Activated CD8-positive, alpha-beta memory T cell treated with anti-CD3 and anti-CD28 coated beads for 24 hours (primary cell): Measurements from ENCODE around the gene TNFRSF6B.
A peak's percentile ranks its signal among the peaks of the same experiment; 100 is the strongest.
"Not testable (repeated sequence)": the region's sequence is repeated elsewhere in the genome, so short reads cannot be mapped to it uniquely, and the experiment has no call there.

Experiments used
- DNase-seq: peaks from one replicate; pipeline ENCODE4 v3.0.0-alpha.2; 2020

TNFRSF6B gene

GRCh38 chr20:63711085-63711645, 14.7 kb downstream of the TNFRSF6B start:
- DNase-seq: no peak

DNA sequence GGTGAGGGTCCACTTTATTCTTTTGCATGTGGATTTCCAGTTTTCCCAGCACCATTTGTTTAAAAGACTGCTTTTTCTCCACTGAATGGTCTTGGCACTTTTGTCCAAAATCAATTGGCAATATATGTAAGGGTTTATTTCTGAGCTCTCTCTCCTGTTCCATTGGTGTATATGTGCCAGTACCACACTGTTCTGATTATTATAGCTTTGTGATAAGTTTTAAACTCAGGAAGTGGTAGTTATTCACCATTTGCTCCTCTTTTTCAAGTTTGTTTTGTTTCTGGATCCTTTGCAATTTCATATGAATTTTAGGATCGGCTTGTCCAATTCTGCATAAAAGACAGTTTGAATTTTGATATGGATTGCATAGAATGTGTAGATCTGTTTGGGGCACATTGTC, 15.7 kb downstream of the TNFRSF6B start:
- DNase-seq: no peak

DNA sequence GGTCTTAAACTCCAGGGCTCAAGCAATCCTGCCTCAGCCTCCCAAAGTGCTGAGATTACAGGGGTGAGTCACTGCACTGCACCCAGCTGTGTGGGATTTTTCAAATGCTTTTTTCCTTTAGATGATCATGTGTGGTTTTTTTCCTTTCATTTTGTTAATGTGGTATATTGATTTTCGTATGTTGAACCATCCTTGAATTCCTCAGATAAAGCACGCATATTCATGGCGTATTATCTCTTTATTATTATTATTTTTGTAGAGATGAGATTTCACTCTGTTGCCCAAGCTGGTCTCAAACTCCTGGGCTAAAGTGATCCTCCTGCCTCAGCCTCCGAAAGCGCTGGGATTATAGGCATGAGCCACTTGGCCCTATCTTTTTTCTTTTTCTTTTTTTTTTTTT, 18.4 kb downstream of the TNFRSF6B start:
- no peak for DNase-seq

DNA sequence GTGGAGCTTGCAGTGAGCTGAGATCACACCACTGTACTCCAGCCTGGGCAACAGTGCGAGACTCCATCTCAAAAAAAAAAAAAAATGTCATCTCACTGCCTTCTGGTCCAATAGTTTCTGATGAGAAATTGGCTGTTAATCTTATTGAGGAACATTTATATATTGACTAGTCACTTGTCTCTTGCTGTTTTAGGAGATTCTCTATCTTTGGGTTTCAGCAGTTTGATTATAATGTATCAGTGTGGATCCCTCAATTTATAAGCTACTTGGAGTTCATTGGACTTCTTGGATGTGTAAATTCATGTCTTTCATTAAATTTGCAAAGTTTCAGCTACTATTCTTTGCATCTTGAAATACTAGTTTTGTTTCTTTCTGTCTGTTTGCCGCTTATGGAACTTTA, 22.5 kb downstream of the TNFRSF6B start:
- no peak for DNase-seq

DNA sequence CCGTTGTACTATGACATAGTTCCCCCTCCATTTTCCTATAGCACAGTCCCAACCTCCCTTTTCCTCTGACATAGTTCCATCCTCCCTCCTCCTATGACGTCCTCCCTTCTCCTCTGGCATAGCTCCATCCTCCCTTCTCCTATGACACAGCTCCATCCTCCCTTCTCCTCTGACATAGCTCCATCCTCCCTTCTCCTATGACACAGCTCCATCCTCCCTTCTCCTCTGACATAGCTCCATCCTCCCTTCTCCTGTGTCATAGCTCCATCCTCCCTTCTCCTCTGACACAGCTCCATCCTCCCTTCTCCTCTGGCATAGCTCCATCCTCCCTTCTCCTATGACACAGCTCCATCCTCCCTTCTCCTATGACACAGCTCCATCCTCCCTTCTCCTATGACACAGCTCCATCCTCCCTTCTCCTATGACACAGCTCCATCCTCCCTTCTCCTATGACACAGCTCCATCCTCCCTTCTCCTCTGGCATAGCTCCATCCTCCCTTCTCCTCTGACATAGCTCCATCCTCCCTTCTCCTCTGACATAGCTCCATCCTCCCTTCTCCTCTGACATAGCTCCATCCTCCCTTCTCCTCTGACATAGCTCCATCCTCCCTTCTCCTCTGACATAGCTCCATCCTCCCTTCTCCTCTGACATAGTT, 26.6 kb downstream of the TNFRSF6B start:
- DNase-seq: not testable (repeated sequence)

DNA sequence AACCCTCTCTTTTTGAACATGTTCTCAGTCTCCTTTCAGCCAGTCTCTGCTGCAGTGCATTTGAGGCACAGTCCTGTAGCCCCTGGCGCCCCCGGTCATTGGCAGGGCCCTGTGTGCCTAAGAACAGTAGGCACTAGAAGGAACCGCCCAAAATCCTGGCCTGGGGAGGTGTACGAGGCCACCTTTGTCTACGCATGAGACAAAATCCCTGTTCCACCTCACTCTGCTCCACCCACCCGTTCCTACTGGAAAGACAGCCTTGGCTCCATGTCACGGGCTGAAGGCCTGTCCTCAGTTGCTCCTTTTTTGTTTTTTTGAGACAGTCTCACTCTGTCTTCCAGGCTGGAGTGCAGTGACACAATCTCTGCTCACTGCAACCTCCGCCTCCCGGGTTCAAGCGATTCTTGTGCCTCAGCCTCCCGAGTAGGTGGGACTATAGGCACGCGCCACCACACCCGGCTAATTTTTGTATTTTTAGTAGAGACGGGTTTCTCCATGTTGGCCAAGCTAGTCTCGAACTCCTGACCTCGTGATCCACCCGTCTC, 33.8 kb downstream of the TNFRSF6B start:
- DNase-seq: not testable (repeated sequence)

DNA sequence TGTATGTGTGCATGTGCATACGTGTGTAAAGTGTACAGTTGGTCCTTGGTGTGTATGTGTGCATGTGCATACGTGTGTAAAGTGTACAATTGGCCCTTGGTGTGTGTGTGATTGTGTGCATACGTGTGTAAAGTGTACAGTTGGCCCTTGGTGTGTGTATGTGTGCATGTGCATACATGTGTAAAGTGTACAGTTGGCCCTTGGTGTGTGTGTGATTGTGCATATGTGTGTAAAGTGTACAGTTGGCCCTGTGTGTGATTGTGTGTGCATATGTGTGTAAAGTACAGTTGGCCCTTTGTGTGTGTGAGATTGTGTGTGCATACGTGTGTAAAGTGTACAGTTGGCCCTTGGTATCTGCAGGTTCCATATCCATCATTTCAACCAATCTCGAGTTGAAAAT, 35.0 kb downstream of the TNFRSF6B start:
- no peak for DNase-seq

DNA sequence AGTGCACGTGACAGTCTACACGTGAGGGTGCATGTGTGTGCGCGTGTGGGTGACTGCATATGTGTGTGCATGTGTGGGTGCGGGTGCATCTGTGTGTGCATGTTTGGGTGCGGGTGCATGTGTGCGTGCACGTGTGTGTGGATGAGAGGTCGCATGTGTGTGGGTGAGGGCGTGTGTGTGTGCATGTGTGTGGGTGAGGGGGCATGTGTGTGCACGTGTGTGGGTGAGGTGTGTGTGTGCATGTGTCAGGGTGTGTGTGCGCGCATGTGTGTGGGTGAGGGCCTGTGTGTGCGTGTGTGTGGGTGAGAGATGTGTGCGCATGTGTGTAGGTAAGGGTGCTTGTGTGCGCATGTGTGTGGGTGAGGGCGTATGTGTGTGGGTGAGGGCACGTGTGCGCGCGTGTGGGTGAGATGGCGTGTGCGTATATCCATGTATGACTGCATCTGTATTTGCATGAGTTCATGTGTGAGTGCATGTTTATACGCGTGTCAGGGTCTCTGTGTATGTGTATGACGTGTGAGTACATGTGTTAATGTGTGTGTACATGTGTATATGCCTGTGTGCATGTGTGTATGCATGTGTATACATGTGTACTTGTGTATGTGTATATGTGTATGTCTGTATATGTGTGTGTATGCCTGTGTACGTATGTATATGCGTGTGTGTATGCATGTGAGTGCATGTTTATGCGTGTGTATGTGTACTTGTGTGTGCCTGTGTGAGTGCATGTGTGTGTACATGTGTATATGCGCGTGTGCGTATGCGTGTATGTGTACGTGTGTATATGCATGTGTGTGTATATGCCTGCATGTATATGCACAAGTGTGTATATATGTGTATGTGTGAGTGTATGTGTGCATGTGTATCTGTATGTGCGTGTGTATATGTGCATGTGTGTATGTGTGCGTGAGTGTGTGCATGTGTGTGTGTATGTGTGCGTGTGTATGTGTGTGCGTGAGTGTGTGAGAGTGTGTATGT, 36.0 kb downstream of the TNFRSF6B start:
- no peak for DNase-seq

DNA sequence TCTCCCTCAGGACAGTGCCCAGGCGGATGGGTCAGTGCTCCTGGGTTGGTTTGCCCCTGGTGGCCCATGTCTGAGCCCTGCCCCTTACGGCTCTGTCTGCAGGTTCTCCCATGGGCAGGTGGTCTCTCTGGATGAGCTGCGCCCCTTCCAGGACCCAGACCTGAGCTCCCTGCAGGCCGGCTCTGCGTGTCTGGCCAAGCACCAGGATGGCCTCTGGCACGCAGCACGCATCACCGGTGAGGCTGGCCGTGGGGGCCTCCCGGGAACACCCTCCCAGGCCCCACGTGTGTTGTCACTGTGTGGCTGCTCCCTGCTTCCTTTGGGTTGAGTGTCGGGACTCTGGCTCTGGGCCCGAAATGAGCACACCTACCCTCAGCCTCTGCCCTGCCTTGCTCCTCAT, 36.7 kb downstream of the TNFRSF6B start:
- DNase-seq: no peak

DNA sequence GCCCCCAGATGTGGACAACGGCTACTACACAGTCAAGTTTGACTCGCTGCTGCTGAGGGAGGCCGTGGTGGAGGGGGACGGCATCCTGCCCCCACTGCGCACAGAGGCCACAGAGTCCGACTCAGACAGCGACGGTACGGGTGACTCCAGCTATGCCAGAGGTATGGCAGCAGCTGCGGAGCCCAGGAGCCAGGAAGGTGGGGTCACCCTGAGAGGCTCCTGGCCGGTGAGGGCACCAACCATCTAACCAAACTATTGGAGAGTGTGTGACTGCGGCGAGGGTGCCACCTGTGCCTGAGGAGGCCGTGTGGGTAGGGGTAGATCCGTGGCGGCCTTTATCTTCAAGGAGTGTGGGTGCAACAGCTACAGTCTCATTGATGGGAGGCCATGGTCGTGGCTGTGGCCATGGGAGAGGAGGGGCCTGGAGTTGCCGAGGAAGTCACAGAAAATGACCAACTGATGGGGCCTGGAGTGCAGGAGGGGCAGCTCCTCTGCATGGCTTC, 37.2 kb downstream of the TNFRSF6B start:
- no peak for DNase-seq

- DNase-seq: no peak
Observed at GRCh38 chr20:63734111-63734945, 37.9 kb downstream of the TNFRSF6B start.

DNA sequence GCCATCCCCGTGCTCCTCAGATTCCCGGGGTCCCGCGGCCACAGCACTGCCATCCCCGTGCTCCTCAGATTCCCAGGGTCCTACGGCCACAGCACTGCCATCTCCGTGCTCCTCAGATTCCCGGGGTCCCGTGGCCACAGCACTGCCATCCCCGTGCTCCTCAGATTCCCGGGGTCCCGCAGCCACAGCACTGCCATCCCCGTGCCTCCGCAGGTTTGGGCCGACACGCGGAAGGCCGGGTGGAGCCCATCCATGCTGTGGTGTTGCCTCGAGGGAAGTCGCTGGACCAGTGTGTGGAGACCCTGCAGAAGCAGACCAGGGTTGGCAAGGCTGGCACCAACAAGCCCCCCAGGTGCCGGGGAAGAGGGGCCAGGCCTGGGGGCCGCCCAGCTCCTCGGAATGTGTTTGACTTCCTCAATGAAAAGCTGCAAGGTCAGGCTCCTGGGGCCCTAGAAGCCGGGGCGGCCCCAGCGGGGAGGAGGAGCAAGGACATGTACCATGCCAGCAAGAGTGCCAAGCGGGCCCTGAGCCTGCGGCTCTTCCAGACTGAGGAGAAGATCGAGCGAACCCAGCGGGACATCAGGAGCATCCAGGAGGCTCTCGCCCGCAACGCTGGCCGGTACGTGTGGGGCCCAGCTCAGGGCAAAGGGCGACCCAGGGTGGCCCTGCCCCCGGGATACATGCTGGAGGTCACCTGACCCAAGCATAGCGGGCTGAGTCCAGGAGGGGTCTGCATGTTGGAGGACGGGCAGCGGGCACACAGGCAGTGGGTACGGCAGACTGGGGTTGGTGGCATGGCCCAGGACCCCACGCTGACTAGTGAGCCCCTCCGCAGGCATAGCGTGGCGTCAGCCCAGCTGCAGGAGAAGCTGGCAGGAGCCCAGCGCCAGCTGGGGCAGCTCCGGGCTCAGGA, 38.8 kb downstream of the TNFRSF6B start:
- DNase-seq: no peak

DNA sequence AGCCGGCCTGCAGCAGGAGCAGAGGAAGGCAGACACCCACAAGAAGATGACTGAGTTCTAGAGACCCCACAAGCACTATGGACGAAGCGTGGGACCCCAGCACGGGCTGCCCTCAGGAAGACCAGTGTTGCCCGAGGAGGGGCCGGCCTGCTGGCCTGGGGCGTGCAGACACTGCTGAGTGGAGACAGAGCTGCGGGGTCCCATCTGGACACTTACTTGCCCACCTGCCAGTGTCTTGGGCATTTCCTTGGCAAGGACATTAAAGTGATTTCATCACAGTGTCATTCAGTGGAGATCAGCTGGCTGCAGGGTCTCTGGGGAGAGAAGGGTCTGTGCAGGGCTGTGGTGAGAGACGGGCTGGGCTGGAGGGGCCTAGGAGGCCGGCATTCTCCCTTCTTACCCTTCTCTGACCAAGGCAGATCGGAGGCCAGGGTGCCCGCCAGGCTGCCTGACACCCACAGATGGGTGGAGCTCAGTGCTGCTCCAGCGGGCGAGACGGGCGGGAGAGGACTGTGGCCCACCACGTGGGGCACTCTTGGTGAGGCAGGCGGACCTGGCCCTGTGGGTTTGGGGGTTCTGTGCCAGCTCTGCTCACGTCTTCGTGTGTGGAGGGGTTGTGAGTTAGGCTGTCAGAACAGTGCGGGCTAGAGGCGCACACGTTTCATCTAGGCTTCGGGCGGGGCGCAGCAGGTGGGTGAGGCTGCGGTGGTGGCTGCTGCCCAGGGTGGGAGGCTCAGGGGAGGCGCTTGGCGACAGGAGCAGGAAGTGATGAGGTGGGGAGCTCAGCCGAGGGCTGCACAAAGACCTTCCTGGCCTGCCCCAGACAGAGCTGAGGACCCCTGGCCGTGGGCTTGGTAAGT, 39.6 kb downstream of the TNFRSF6B start, which contains the start of gene LIME1:
TSS of gene LIME1 (plus strand) at position 806 of the 860 bp plus-strand sequence. CDS start 886 bp downstream, outside the sequence.
- peak; percentile 84 for DNase-seq

DNA sequence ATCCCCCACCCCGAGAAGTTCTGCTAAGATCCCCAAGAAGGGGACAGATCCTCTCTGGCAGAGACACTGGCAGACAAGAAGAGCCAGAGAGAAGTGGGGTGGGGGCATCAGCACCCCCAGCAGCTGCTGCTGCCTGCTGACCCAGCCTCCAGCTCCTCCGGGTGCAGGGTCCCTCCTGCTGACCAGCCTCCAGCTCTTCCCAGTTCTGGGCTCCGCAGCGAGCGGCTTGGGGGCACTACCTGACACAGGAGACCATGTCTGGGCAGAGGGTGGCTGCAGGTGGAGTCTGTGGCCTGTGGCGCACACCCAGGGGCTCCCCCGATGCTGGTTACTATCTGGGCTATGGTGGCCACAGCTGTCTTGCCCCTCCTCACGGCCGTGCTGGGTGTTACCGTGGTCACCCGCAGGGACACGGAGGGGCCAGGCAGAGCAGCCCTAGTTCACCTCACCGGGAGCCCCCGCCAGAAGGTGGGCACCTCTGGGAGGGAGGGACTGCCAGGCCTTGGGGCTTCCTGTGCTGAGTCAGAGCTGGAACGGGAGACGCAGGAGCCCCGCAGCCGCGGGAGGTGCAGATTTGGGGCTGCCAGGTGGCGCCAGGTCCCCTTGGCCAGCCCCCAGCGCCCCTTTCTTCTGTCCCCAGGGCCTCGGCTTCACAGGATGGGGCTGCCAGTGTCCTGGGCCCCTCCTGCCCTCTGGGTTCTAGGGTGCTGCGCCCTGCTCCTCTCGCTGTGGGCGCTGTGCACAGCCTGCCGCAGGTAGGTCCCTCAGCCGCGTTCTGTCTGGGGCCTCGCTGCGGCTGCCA, 40.6 kb downstream of the TNFRSF6B start:
- DNase-seq: peak; percentile 81

GRCh38 chr20:63737695-63737944, 41.2 kb downstream of the TNFRSF6B start:
- no peak for DNase-seq

- peak; percentile 73 for DNase-seq
Observed at GRCh38 chr20:63737945-63738686, 41.7 kb downstream of the TNFRSF6B start.

GRCh38 chr20:63738687-63739129, 42.3 kb downstream of the TNFRSF6B start:
- DNase-seq: no peak
